Measurements from ENCODE around the gene LRRC36. TPM values are rescaled to one million over a fixed set of nuclear protein-coding genes. Genes with fewer than 3 reads are reported as not detected.
A peak's percentile ranks its signal among the peaks of the same experiment; 100 is the strongest.

Gene LRRC36
- total RNA-seq, 2 experiments from 2014 or later = 0.64 TPM; not detected in 1

DNA sequence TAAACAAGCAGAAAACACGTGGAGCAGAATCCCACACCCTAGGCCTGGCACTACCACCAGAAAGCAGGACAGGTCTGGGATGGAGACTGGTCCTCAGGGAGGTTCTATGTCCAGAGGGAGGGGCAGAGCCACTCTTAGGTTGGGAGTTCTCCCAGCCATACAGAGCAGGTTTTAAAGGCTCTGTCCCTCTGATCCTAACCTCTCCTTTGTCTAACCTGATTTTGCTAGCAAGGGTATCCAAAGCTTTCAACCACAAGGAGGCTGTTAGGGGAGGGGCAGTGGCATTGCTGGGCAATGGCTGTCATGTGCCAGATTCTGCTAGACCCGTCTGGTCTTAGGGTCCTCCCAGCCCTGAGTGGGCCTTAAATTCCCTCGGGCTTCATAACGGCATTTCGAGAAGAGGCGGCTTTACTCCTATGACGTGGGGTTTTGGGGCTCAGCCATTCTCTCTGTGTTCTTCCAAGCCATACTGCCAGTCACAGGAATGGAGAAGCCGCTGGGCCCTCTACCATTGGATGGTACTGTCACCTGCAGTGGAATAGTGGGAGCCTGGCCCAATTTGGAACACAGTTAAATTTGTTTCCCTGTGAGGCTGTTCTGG lies 61.0 kb downstream of the LRRC36 start:
- no peak overlapping the region for H3K4me3 Mint-ChIP-seq
- no peak for DNase-seq
- intact Hi-C loops (cut with micrococcal nuclease) = no loop called here
- CTCF ChIA-PET = interaction anchor here (0.6 to 1.9 kb wide), 3 partner anchors 12 to 41 kb away, joined by 3 to 5 read pairs (median 3); no protein-coding TSS in a partner anchor
- no peaks in the 10 kb centered on the region for H3K36me3 Mint-ChIP-seq (ENCODE audit: low read depth)
- H3K27me3 Mint-ChIP-seq (ENCODE audit: low read depth) = no peaks in the 10 kb centered on the region
- H3K4me1 Mint-ChIP-seq (ENCODE audit: low read depth) = peaks cover 7% of the 10 kb centered on the region
- H3K9me3 Mint-ChIP-seq = no peaks in the 10 kb centered on the region
- H3K27ac Mint-ChIP-seq = no peak overlapping the region

DNA sequence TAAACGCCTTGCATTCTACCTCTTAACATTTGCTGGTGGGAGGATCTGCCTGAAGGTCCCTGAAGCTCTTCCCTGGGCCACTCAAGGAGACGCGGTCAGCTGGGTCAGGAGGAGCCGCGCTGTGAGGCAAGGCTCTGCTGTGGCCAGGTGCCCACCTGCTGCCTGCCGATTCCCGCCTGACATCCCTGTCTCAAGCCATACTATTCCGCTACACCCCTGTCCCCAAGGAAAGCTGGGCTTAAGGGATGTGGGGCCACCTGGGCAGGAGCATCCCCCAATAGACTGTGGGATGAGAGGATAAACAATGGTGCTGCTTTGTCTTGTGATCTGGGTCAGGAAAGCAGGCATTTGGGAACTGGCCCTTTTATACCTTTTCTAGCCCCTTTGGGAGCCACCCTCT lies 61.6 kb downstream of the LRRC36 start:
- Mint-ChIP-seq H3K36me3 (ENCODE audit: low read depth) (no peaks in the 10 kb centered on the region), H3K27ac (no peak overlapping the region), H3K27me3 (ENCODE audit: low read depth) (no peaks in the 10 kb centered on the region), H3K4me1 (ENCODE audit: low read depth) (peaks cover 7% of the 10 kb centered on the region), H3K4me3 (no peak overlapping the region), H3K9me3 (no peaks in the 10 kb centered on the region)
- DNase-seq = no peak
- intact Hi-C loops (cut with micrococcal nuclease) = no loop called here
- CTCF ChIA-PET = interaction anchor here (0.6 to 1.9 kb wide), 2 partner anchors 12 to 25 kb away, joined by 3 to 5 read pairs; no protein-coding TSS in a partner anchor

DNA sequence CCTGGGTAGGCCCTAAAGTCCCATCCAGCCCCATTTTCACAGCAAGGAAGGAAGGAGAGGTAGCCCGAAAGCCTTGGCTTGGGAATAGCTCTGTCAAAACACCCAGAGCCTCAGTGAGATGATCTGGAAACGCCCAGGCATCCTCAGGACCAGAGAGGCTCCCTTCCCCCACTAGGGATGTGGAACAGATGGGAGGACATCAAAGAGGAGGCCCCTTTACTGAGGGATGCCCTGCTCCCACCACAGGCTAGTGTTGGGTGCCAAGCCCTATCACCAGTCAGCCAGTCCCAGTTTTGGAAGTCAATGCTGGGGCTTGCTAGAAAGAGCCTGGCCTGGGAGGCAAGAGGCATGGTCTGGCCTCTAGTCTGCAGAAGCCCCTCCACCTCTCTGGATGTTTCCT lies 62.0 kb downstream of the LRRC36 start:
- H3K9me3 Mint-ChIP-seq = no peaks in the 10 kb centered on the region
- DNase-seq = no peak
- peaks cover 7% of the 10 kb centered on the region for H3K4me1 Mint-ChIP-seq (ENCODE audit: low read depth)
- intact Hi-C loops (cut with micrococcal nuclease) = no loop called here
- H3K27me3 Mint-ChIP-seq (ENCODE audit: low read depth) = peaks cover 1% of the 10 kb centered on the region
- no peaks in the 10 kb centered on the region for H3K36me3 Mint-ChIP-seq (ENCODE audit: low read depth)
- H3K4me3 Mint-ChIP-seq = no peak overlapping the region
- CTCF ChIA-PET = interaction anchor here (0.6 to 1.9 kb wide), 2 partner anchors 11 to 24 kb away, joined by 3 to 5 read pairs; no protein-coding TSS in a partner anchor
- H3K27ac Mint-ChIP-seq = no peak overlapping the region

DNA sequence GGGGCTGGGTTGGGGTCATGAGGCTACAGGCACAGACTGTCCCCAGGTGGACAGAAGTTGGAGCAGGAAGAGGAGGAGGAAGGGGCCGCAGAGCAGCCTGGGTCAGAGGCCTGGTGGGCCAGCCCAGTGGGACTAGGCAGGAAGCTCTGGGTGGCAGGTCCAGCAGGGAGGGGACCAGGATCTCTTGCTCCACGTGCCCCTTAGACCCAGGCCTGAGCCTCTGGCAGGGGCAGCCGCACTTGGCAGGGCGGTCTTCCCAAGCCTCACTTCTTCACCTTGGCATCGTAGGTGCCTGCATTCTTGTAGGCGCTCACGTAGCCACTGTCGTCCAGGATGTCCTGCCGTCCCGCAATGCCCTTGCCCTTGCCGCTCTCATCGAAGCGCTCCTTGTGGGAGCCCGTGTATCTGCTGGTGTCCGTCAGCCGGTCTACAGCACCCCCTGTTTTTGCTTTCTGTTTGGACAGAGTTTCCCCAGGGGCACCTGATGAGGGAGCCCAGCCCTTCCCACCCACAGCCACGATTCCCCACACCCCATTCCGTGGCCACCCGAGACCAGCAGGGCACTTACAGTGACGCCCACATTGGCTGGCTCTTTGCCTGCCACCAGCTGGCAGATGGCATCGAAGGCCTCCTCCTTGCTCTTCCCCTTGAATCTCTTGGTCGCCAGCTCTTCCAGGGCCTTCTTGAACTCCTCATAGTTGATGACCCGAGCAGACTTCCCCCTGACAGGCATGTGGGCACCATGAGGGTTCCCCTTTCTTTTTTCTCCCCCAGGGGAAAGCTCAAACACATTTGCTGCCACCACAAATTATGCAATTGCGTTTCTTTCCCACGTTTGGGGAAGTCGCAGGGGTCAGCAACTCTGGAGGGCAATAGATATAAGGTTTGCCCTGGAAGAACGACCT lies 63.5 kb downstream of the LRRC36 start:
- Mint-ChIP-seq H3K9me3 (no peaks in the 10 kb centered on the region), H3K4me3 (no peak overlapping the region), H3K4me1 (ENCODE audit: low read depth) (peaks cover 8% of the 10 kb centered on the region), H3K36me3 (ENCODE audit: low read depth) (no peaks in the 10 kb centered on the region), H3K27ac (no peak overlapping the region), H3K27me3 (ENCODE audit: low read depth) (peaks cover 13% of the 10 kb centered on the region)
- DNase-seq = no peak
- intact Hi-C loops (cut with micrococcal nuclease) = loop anchor here (10.0 kb wide), 1 partner anchor 235 kb away; the partner anchor contains the start of genes B3GNT9, FBXL8 and TRADD
- CTCF ChIA-PET = interaction anchor here (0.6 kb wide), 1 partner anchor 41 kb away, joined by 3 read pairs; no protein-coding TSS in a partner anchor

DNA sequence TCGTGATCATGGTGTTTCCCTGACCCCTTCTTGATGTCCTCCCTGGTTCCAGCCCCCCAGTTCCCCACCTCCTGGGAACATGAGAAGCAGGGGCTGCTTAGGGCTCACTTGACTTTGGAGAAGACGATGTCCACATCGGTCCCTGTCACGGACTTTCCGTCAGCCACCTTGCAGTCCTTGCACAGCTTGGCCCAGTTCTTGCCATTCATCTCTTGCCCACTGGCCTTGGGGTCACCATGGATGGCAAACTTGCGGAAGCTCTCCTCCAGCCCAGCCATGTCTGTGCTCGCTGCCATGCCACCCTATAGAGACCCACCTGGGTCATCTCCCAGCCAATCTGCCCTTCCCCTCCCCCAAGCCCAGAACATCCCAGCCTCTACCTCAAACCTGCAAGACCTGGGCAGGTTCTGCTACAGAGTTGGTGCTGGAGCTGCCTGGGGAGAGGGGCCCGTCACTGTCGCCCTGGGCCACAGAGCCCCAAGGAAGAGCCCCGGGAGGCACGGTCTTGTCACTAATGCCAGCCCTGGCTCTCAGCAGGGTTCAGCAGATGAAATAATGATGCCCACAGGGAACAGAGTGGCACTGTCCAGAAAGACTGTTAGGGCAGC lies 64.3 kb downstream of the LRRC36 start:
- Mint-ChIP-seq H3K4me1 (ENCODE audit: low read depth) (peaks cover 7% of the 10 kb centered on the region), H3K27me3 (ENCODE audit: low read depth) (peaks cover 20% of the 10 kb centered on the region), H3K36me3 (ENCODE audit: low read depth) (no peaks in the 10 kb centered on the region), H3K4me3 (no peak overlapping the region), H3K27ac (no peak overlapping the region), H3K9me3 (no peaks in the 10 kb centered on the region)
- no peak for DNase-seq
- intact Hi-C loops (cut with micrococcal nuclease) = loop anchor here (10.0 kb wide), 1 partner anchor 236 kb away; the partner anchor contains the start of genes B3GNT9, FBXL8 and TRADD
- CTCF ChIA-PET = interaction anchor here (0.6 kb wide), 2 partner anchors 9 to 42 kb away, joined by 3 read pairs; no protein-coding TSS in a partner anchor

DNA sequence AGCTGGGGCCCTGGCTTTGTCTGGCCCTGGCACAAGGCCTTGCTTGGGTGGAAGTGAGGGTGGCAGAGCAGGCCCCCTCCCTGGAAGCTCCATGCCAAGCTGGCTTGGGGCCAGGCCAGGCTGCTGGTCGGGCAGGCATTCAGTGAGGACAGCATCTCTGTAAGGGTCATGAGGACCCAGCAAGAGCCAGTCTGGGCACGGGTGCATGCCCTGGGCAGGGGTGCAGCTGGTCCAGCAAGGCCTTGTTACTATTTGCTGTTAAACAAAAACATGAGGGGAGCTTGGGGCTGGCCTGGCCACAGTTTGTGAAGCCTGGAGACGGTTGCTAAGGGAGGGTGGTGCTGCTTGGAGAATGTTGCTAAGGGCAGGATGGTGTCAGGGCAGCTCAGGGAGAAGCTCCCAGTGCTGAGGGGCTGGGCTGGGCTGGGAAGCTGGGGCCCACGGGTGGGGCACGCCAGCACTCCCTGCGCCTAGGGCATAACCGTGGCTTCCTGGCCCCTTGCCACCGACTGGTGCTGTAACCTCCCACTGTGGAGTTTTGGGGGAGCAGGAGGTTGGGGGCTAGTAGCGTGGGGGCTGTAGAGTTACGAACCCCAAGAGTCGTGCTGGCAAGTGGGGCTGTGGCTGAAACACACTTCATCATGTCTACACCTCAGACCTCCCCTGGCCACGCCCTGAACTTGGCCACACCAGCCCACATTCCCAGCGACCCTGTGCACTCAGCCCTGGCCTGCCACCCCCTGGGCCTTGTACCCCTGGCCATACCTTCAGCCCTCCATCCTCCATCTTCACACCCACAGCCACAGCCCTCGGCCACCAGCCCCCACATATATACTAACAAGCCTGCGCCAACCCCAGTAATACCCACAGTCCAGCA lies 65.0 kb downstream of the LRRC36 start:
- Mint-ChIP-seq H3K9me3 (no peaks in the 10 kb centered on the region), H3K27ac (no peak overlapping the region), H3K36me3 (ENCODE audit: low read depth) (no peaks in the 10 kb centered on the region), H3K4me3 (no peak overlapping the region), H3K27me3 (ENCODE audit: low read depth) (peaks cover 20% of the 10 kb centered on the region), H3K4me1 (ENCODE audit: low read depth) (peaks cover 7% of the 10 kb centered on the region)
- intact Hi-C loops (cut with micrococcal nuclease) = loop anchor here (10.0 kb wide), 1 partner anchor 237 kb away; the partner anchor contains the start of genes B3GNT9, FBXL8 and TRADD
- CTCF ChIA-PET = interaction anchor here (0.6 kb wide), 2 partner anchors 10 to 19 kb away, joined by 3 to 5 read pairs; no protein-coding TSS in a partner anchor
- DNase-seq = no peak

DNA sequence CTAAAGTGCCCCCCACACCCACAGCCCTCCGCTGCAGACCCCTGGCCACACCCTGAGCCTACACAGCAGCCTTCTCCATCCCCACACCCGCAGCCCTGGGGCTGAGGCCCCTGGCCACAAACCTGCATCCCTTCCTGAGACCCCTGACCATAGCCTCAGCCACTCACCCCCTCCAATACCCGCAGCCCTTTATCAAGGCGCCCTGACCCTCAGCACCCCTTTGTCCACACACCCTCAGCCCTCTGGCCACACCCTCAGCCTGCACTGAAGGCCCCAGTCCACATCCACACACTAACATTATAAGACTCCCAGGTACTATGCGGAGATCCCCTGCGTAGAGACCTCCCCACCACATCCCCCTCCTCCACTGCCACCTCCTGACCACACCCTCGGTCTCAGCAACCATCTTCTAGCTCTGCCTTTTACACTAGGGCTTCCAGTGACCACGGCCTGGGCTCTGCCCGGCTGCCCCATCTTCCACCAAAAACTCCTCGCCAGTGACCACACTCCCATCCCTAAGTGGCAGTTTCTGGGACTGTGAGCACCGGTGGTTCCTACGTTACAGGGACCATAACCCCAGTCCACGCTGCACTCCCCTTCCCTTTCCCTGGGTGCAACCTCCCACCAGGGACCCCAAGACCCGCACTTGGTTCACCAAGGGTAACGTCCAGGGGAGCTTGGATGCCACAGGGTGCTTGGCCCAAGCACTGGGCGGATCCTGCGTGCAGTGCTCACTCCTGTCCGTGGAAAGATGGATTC lies 65.9 kb downstream of the LRRC36 start:
- H3K36me3 Mint-ChIP-seq (ENCODE audit: low read depth) = no peaks in the 10 kb centered on the region
- no peaks in the 10 kb centered on the region for H3K9me3 Mint-ChIP-seq
- no peak overlapping the region for H3K27ac Mint-ChIP-seq
- peaks cover 7% of the 10 kb centered on the region for H3K4me1 Mint-ChIP-seq (ENCODE audit: low read depth)
- H3K4me3 Mint-ChIP-seq = no peak overlapping the region
- DNase-seq = no peak
- intact Hi-C loops (cut with micrococcal nuclease) = loop anchor here (1.0 to 10.0 kb wide), 2 partner anchors 238 to 374 kb away; partner anchors contain the start of genes B3GNT9, FBXL8 and TRADD
- CTCF ChIA-PET = interaction anchor here (0.6 to 1.8 kb wide), 4 partner anchors 15 to 131 kb away, joined by 3 to 5 read pairs (median 4); no protein-coding TSS in a partner anchor
- peaks cover 20% of the 10 kb centered on the region for H3K27me3 Mint-ChIP-seq (ENCODE audit: low read depth)

DNA sequence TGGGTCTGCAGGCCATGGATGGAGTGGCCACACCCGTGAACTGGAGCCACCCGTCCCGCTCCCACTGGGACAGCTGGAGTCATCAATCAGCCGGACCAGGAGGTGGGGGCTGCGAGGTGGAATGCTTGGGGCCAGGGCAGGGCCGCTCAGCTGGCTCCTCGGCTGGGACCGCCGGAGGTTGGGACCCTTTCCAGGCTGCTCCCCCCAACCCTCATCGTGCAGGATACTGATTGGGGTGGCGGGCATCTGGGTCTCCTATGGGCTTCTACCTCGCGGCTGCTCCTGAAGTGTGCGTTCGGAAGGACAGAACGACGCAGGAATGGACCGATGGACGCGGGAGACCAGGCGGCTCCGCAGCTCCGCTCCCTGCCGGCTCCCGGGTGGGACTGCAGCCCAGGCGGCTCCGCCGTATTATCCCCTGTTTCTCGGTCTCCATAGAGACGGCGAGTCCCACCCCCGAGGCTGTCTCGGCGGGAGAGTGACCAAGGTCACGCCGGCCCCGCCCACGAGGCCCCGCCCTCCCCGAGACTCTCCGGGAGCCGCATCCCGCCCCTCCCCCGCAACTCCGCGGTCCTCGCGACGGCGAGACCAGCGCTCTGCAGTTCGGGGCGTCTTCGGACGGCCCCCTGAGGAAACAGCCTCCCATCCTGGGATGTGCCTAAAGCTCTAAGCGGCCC lies 66.6 kb downstream of the LRRC36 start, which contains the start of gene TPPP3:
TPPP3 (minus strand) TSS at position 388 of the 677 bp plus-strand sequence. CDS start 2,387 bp downstream, outside the sequence.
- Mint-ChIP-seq H3K9me3 (no peaks in the 10 kb centered on the region), H3K36me3 (ENCODE audit: low read depth) (no peaks in the 10 kb centered on the region), H3K4me1 (ENCODE audit: low read depth) (peaks cover 7% of the 10 kb centered on the region), H3K27me3 (ENCODE audit: low read depth) (peaks cover 20% of the 10 kb centered on the region), H3K27ac (no peak within 1 kb of the TSS), H3K4me3 (peak within 1 kb of the TSS; percentile 15)
- intact Hi-C loops (cut with micrococcal nuclease) = loop anchor here (1.0 to 10.0 kb wide), 2 partner anchors 238 to 375 kb away; partner anchors contain the start of genes B3GNT9, FBXL8 and TRADD
- CTCF ChIA-PET = interaction anchor here (0.6 to 1.8 kb wide), 6 partner anchors 13 to 132 kb away, joined by 3 to 6 read pairs (median 3); no protein-coding TSS in a partner anchor
- DNase-seq = peak; percentile 47

DNA sequence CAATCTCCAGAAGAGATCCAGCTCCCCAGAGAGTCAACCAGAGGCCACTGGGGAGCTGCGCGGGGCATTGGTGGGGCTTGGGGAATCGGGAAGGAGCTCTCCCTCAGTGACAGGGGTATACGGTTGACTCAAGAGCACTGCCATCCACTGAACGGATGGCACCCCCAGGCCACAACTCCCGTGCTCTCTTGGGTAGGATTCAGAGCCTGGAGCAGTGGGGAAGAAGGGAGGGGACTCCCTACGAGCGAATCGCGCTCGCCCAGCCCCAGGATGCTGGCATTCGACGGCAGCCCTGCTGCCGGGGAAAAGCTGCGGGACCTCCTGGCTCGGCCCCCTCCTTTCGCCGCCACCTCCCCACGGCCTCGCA lies 67.2 kb downstream of the LRRC36 start:
- peaks cover 20% of the 10 kb centered on the region for H3K27me3 Mint-ChIP-seq (ENCODE audit: low read depth)
- H3K27ac Mint-ChIP-seq = no peak overlapping the region
- CTCF ChIA-PET = interaction anchor here (1.0 to 1.8 kb wide), 5 partner anchors 13 to 116 kb away, joined by 3 to 6 read pairs (median 3); no protein-coding TSS in a partner anchor
- no peaks in the 10 kb centered on the region for H3K9me3 Mint-ChIP-seq
- peaks cover 7% of the 10 kb centered on the region for H3K4me1 Mint-ChIP-seq (ENCODE audit: low read depth)
- no peaks in the 10 kb centered on the region for H3K36me3 Mint-ChIP-seq (ENCODE audit: low read depth)
- peak overlapping the region; percentile 15 for H3K4me3 Mint-ChIP-seq
- no peak for DNase-seq
- intact Hi-C loops (cut with micrococcal nuclease) = loop anchor here (1.0 to 10.0 kb wide), 2 partner anchors 239 to 375 kb away; partner anchors contain the start of genes B3GNT9, FBXL8 and TRADD

Data from activated naive CD4-positive, alpha-beta T cell treated with anti-CD3 and anti-CD28 coated beads for 36 hours (primary cell).